Psoas muscle (tissue), 8 donors: ENCODE data around the gene ODAD3. TPM values are rescaled to one million over a fixed set of nuclear protein-coding genes. Genes with fewer than 3 reads are reported as not detected.

Experiments
- ATAC-seq, 4 donors: fragments of 200-7000 bp; cut with Tn5 transposase; one replicate each; pipeline ENCODE4 v1.9.1; 2020; ENCODE audit warnings: moderate library complexity in 3 of 4, mild to moderate bottlenecking in 2 of 4
- DNase-seq, 2 donors: peaks; one replicate each; pipeline ENCODE4 v3.0.0-alpha.2; 2020
- H3K27ac ChIP-seq: fragments of 200-600 bp; one replicate; pipeline ENCODE4 v1.8.0; 2022
- H3K27me3 ChIP-seq, 3 donors: fragments of 200-600 bp in 1 of 3; one replicate each; pipeline versions ENCODE4 v1.6.1 to v1.8.0; 2013 to 2022; ENCODE audit warnings: low read length in 2 of 3, mild to moderate bottlenecking in 2 of 3, moderate library complexity in 1 of 3; ENCODE audit not compliant: insufficient read depth in 3 of 3
- H3K36me3 ChIP-seq, 2 donors: fragments of 200-600 bp in 1 of 2; one replicate each; pipeline versions ENCODE4 v1.6.1 to v1.8.0; 2013 to 2022; ENCODE audit warnings: low read depth in 1 of 2, mild to moderate bottlenecking in 1 of 2, moderate library complexity in 1 of 2; ENCODE audit not compliant: insufficient read depth in 1 of 2
- H3K4me1 ChIP-seq: fragments of 200-600 bp; one replicate; pipeline ENCODE4 v1.8.0; 2022
- H3K4me3 ChIP-seq: fragments of 200-600 bp; one replicate; pipeline ENCODE4 v1.8.0; 2022; ENCODE audit warnings: mild to moderate bottlenecking
- H3K9me3 ChIP-seq: fragments of 200-600 bp; one replicate; pipeline ENCODE4 v1.8.0; 2022
- WGBS, 3 donors: extraction: QIAGEN DNeasy Blood & Tissue Kit; methylation state at CpG; one replicate each; pipeline versions ENCODE4 v1.1.6 to v1.1.7; 2013; 5-methylcytosine and 5-hydroxymethylcytosine counted together
- intact Hi-C, 2 donors: fragments of 100-400 bp; cut with DNase I; formaldehyde crosslinking; loops; one replicate each; pipeline versions ENCODE4 v1.11.0 to v1.14.2; 2022
- polyA plus RNA-seq, 3 donors: library from polyadenylated mRNA; stranded (reverse); fragments of 200-250 nt; gene quantifications; one replicate each; pipeline ENCODE4 v1.2.3, GENCODE V29; 2013
- total RNA-seq, 4 donors: library from RNA; stranded (reverse); fragmentation: NEBNext Ultra II Directional in 2 of 4; extraction: Animal tissue kit (Norgen Biotek cat#: 25700) in 2 of 4; gene quantifications; one replicate each; pipeline versions ENCODE4 v1.2.1 to v1.2.4, GENCODE V29; 2021 to 2023
- TF ChIP-seq, protein P1 (sequence below): fragments of 200-600 bp; IDR thresholded peaks from one replicate; pipeline ENCODE4 v1.8.0; 2022; ENCODE audit warnings: antibody characterized with exemption
- donor health status: healthy with polysubstance abuse.
- donor health status: DM: no; HTN: no; CAD: no; lungs with moderate emphysema.
- donor health status: Bipolar disorder and iron deficiency.
- donor health status: healthy.
- donor health status: DM: yes; HTN: yes; CAD: no.
- donor health status: DM: no; HTN: no; CAD: no.
- donor health status: DM: no; HTN: no; CAD: no.
- donor health status: DM: yes; HTN: yes; CAD: no.

ODAD3 gene
- total and polyA plus RNA-seq, 7 donors = 0.09 to 0.87 (median 0.17) TPM; not detected in 2

DNA sequence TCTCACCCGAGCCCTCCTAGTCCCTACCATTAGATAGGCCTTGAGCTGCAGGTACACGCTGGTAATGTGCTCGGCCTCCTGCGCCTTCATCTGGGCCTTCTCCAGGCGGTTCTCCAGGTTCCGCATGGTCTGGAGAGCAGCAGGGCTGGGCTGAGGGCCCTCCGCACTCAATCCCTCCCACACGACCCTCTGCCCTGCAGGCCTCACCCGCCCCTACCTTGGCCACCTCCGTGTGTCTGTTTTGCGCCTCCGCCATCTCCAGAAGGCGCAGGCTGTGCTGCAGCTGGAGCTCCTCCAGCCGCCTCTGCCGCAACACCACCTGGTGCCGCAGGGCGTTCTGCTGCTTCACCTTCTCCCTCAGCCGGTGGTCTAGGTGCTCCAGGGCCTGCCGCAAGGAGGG lies 8.3 kb downstream of the ODAD3 start:
- TF ChIP-seq, protein P1, sequence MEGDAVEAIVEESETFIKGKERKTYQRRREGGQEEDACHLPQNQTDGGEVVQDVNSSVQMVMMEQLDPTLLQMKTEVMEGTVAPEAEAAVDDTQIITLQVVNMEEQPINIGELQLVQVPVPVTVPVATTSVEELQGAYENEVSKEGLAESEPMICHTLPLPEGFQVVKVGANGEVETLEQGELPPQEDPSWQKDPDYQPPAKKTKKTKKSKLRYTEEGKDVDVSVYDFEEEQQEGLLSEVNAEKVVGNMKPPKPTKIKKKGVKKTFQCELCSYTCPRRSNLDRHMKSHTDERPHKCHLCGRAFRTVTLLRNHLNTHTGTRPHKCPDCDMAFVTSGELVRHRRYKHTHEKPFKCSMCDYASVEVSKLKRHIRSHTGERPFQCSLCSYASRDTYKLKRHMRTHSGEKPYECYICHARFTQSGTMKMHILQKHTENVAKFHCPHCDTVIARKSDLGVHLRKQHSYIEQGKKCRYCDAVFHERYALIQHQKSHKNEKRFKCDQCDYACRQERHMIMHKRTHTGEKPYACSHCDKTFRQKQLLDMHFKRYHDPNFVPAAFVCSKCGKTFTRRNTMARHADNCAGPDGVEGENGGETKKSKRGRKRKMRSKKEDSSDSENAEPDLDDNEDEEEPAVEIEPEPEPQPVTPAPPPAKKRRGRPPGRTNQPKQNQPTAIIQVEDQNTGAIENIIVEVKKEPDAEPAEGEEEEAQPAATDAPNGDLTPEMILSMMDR = no peak
- no peak for DNase-seq
- no peaks in the 10 kb centered on the region for H3K36me3 ChIP-seq

DNA sequence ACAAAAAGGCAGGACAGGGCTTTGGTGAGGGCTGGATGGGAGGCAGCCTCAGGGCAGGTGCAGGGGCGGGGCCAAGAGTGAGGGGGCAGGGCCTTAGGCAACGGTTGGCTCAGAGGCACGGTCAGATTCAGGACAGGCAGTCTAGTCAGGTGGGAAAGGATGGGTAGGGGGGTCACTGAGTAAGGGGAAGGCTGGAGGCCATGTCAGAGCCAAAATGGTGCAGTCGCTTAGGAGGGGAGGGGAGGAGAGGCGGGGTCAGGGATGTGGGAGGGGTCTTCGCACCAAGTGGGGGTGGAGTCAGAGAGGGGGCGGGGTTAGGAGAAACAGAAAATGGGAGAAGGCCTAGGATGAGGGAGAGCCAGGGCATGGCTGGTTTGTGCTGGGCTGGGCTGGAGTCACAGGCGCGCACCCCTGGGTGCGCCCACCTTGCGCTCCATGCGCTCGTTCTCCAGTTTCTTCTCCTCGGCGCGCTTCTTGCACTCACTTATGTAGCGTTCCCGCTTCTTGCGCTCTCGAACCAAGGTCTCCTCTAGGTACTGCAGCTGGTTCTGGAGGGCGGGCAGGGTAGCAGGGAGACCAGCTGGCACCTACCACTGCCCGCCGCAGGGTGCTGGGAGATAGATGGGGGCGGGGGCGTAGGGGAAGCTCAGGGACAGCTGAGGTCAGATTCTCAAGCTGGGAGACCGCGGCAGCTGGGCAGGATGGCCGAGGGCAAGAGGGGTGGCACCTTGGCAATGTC lies 9.0 kb downstream of the ODAD3 start:
- Histone ChIP-seq H3K4me1 (no peaks in the 10 kb centered on the region), H3K27ac (no peak overlapping the region), H3K27me3 (peaks cover 0 to 32% (median 13%) of the 10 kb centered on the region in 3 donors), H3K4me3 (no peak overlapping the region), H3K36me3 (no peaks in the 10 kb centered on the region), H3K9me3 (no peaks in the 10 kb centered on the region)
- ATAC-seq (no peak), DNase-seq (no peak)
- TF ChIP-seq, protein P1 = no peak
- WGBS, 3 donors = 85 to 87% (median 86%) methylated on average over 26 to 28 of the region's 28 CpGs
- intact Hi-C loops = no loop called here

More for the DNA sequence above, 8.3 kb downstream of the ODAD3 start:
- no peak for ATAC-seq
- H3K27me3 ChIP-seq = peaks cover 0 to 24% (median 5%) of the 10 kb centered on the region in 3 donors
- 86 to 89% (median 88%) methylated on average over 18 to 19 of the region's 19 CpGs for WGBS, 3 donors
- intact Hi-C loops = no loop called here
- no peaks in the 10 kb centered on the region for H3K4me1 ChIP-seq
- H3K4me3 ChIP-seq = no peak overlapping the region
- no peaks in the 10 kb centered on the region for H3K9me3 ChIP-seq
- no peak overlapping the region for H3K27ac ChIP-seq

DNA sequence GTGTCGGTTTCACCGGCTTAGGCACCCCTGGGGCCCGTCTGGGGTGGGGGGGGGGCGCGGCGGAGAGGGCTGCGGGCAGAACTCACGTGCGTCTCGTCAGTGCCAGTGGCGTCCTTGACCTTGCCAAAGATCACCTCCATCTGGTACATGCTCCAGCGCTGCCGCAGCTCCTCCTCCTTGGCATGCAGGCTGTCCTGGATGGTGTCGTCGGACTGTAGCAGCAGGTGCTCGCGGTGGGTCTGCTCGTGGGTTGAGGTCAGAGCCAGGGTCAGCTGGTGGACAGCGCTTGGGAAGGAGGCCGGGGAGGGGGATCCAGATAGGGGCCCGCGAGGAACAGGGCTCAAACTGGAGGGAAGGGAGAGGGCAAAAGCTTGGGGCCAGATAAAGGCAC lies 11.1 kb downstream of the ODAD3 start:
- Histone ChIP-seq H3K4me1 (no peaks in the 10 kb centered on the region), H3K27me3 (peaks cover 0 to 53% (median 24%) of the 10 kb centered on the region in 3 donors), H3K9me3 (no peaks in the 10 kb centered on the region), H3K4me3 (no peak overlapping the region), H3K27ac (no peak overlapping the region), H3K36me3 (no peaks in the 10 kb centered on the region)
- intact Hi-C loops = loop anchor here in 1 of 2 donors (5.0 kb wide), 1 partner anchor 41 kb away; the partner anchor contains the start of gene EPOR
- 8 to 16% (median 15%) methylated on average over 21 to 22 of the region's 22 CpGs for WGBS, 3 donors
- TF ChIP-seq, protein P1 = no peak
- ATAC-seq = no peak
- no peak for DNase-seq

DNA sequence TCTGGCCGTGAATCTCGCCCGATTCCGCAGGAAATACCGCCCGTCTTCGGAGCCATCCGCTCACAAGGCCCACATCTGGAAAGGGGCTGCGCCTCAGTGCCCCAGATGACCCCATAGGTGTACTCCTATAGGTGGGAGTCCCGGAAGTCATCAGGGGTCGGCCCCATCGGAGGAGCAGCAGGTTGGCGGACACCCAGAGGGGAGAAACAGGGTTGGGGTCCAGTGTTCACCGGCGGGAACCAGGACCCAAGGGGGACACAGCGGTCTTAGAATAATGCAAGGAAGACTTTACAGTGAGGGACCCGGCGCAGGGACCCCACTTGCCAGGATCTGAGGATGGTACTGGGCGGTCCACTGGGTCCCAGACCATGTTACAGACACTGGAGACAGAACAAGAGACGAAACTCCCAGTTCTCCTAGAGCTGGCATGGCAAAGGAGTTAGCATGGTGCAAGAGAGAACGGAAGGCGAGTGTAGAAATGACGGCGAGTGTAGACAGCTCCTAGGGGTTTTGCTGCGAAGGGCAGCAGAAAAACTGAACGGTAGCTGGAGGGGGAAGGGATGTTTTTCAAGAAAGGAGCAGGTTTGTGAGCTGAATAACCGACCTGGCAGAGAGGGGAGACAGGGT lies 11.6 kb downstream of the ODAD3 start:
- Histone ChIP-seq H3K36me3 (no peaks in the 10 kb centered on the region), H3K4me3 (no peak overlapping the region), H3K4me1 (no peaks in the 10 kb centered on the region), H3K27me3 (peaks cover 0 to 58% (median 26%) of the 10 kb centered on the region in 3 donors), H3K9me3 (no peaks in the 10 kb centered on the region), H3K27ac (no peak overlapping the region)
- ATAC-seq = no peak
- intact Hi-C loops = loop anchor here in 1 of 2 donors (5.0 kb wide), 1 partner anchor 41 kb away; the partner anchor contains the start of gene EPOR
- no peak for DNase-seq
- 40 to 45% (median 40%) methylated on average over 26 to 27 of the region's 27 CpGs for WGBS, 3 donors
- TF ChIP-seq, protein P1 = no peak
